Ishikawa (cell line): ENCODE results near the gene PDE6B.

ENCODE experiments used
- EP300 ChIP-seq: IDR thresholded peaks from 2 replicates; pipeline ENCODE4 v1.6.1; 2012; ENCODE audit warnings: borderline replicate concordance
- REST ChIP-seq: IDR thresholded peaks from 2 replicates; pipeline ENCODE4 v1.6.1; 2012; ENCODE audit warnings: low read depth, mild to moderate bottlenecking
- TAF1 ChIP-seq: IDR thresholded peaks from 2 replicates; pipeline ENCODE4 v1.6.1; 2012; ENCODE audit warnings: low read depth, mild to moderate bottlenecking
- YY1 ChIP-seq: IDR thresholded peaks from 2 replicates; pipeline ENCODE4 v1.6.1; 2012; ENCODE audit warnings: low read depth
- ZBTB7A ChIP-seq: IDR thresholded peaks from 2 replicates; pipeline ENCODE4 v1.6.1; 2012; ENCODE audit warnings: low read depth

- TF ChIP-seq ZBTB7A (0 out of 2 replicates have a peak, but pooled peaks have one; percentile 48), TAF1 (no peak; the same call in 1 of the 2 replicates), EP300 (peak; percentile 37; the same call in 1 of the 2 replicates), REST (no peak), YY1 (no peak)
Observed at GRCh38 chr4:624705-625590, at the start of gene PDE6B.
